ENCODE results near the gene SNTB2.

SNTB2 gene

GRCh38 chr16:69273009-69273408 lies 86.0 kb downstream of the SNTB2 start:
- Histone ChIP-seq H3K4me3 (ENCODE audit: low read depth, low read length) (no peak overlapping the region), H3K27ac (no peak overlapping the region), H3K27me3 (ENCODE audit: insufficient read depth, low read depth, severe bottlenecking) (no peaks in the 10 kb centered on the region), H3K36me3 (peaks cover 25% of the 10 kb centered on the region), H3K9me3 (ENCODE audit: severe bottlenecking) (no peaks in the 10 kb centered on the region)
- no peak for TF ChIP-seq CTCF (IDR thresholded peaks at IDR 0.05; ENCODE audit: low read depth, low read length)
- no peak for DNase-seq

- no peak for TF ChIP-seq CTCF (IDR thresholded peaks at IDR 0.05; ENCODE audit: low read depth, low read length)
- Histone ChIP-seq H3K36me3 (peaks cover 25% of the 10 kb centered on the region), H3K27me3 (ENCODE audit: insufficient read depth, low read depth, severe bottlenecking) (no peaks in the 10 kb centered on the region), H3K4me3 (ENCODE audit: low read depth, low read length) (no peak overlapping the region), H3K9me3 (ENCODE audit: severe bottlenecking) (no peaks in the 10 kb centered on the region), H3K27ac (no peak overlapping the region)
- DNase-seq = no peak
Measured at GRCh38 chr16:69274699-69275235, 87.8 kb downstream of the SNTB2 start.

GRCh38 chr16:69276148-69277115 lies 89.5 kb downstream of the SNTB2 start:
- no peak for DNase-seq
- no peaks in the 10 kb centered on the region for H3K9me3 ChIP-seq (ENCODE audit: severe bottlenecking)
- TF ChIP-seq CTCF (IDR thresholded peaks at IDR 0.05; ENCODE audit: low read depth, low read length) = no peak
- H3K27ac ChIP-seq = no peak overlapping the region
- H3K27me3 ChIP-seq (ENCODE audit: insufficient read depth, low read depth, severe bottlenecking) = no peaks in the 10 kb centered on the region
- peaks cover 16% of the 10 kb centered on the region for H3K36me3 ChIP-seq
- no peak overlapping the region for H3K4me3 ChIP-seq (ENCODE audit: low read depth, low read length)

GRCh38 chr16:69277413-69277812 lies 90.4 kb downstream of the SNTB2 start:
- no peaks in the 10 kb centered on the region for H3K27me3 ChIP-seq (ENCODE audit: insufficient read depth, low read depth, severe bottlenecking)
- H3K4me3 ChIP-seq (ENCODE audit: low read depth, low read length) = no peak overlapping the region
- no peak overlapping the region for H3K27ac ChIP-seq
- TF ChIP-seq CTCF (IDR thresholded peaks at IDR 0.05; ENCODE audit: low read depth, low read length) = no peak
- H3K9me3 ChIP-seq (ENCODE audit: severe bottlenecking) = no peaks in the 10 kb centered on the region
- no peak for DNase-seq
- H3K36me3 ChIP-seq = peaks cover 9% of the 10 kb centered on the region

GRCh38 chr16:69283851-69284250 lies 96.9 kb downstream of the SNTB2 start:
- Histone ChIP-seq H3K9me3 (ENCODE audit: severe bottlenecking) (no peaks in the 10 kb centered on the region), H3K36me3 (peaks cover 20% of the 10 kb centered on the region), H3K27ac (no peak overlapping the region), H3K4me3 (ENCODE audit: low read depth, low read length) (no peak overlapping the region), H3K27me3 (ENCODE audit: insufficient read depth, low read depth, severe bottlenecking) (no peaks in the 10 kb centered on the region)
- TF ChIP-seq CTCF (IDR thresholded peaks at IDR 0.05; ENCODE audit: low read depth, low read length) = no peak
- DNase-seq = no peak
